HG02840 (cell line): ENCODE measurements around the gene KRT76.

Experiments
- ATAC-seq: cut with Tn5 transposase; IDR thresholded peaks from one replicate; pipeline ENCODE4 v1.9.1; 2021; ENCODE audit warnings: mild to moderate bottlenecking, moderate library complexity, moderate number of reproducible peaks; ENCODE audit not compliant: unreplicated experiment, low FRiP score

KRT76 gene

DNA sequence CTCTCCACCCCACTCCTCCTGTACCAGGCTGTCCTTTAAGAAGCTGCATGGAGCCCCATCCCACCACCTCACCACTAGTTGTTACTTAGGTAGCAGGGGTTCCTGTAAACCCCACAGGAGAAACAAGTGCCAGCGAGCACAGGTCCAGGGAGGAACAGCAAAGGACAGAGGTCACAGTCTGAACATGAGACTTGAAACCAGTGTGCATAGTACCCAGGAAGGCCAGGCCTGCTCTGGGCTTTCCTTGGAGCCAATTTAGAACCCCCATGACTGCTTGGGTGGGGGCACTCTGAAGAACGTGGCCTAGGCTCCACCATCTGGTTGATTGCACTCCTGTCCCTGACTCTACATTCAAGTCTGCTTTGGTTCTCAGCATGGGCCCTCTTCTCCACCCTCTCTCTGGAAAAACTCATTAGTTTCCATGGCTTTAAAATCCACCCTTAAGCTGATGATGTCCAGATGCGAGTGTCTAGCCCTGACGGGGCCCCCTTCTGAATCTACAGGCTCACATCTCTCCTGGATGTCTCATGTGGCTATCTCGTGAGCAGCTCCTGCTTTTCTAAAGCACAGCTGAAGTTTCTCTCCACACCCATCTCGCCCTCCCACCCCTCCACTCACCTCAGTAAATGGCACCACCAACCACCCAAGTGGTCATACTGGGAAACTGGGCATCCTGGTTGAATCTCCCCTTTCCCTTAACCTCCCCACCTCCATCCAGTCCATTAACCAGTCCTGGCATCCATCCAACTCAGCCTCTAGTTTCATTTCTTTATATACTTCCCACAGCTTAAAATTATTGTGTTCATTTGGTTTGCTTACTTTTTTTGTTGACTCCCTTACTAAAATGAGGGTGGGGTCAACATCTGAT, 10.4 kb upstream of the KRT76 start:
- ATAC-seq: no peak

DNA sequence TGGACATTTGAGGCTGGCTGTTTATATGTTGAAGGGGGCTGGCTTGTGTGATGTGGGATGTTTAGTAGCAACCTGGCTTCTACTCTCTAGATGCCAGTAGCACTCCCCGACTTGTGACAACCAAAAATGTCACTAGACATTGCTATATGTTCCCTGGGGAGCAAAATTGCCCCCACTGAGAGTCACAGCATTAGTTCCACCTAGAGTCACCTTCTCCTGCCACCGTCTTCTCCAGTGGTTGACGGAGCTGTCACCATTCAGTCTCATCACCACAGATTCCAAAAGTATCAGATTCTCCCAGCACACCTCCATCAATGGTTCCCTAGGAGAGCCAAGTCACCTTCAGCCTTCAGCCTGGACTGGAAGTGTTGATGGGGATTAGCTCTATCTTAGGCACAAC, 7.8 kb upstream of the KRT76 start:
- no peak for ATAC-seq

DNA sequence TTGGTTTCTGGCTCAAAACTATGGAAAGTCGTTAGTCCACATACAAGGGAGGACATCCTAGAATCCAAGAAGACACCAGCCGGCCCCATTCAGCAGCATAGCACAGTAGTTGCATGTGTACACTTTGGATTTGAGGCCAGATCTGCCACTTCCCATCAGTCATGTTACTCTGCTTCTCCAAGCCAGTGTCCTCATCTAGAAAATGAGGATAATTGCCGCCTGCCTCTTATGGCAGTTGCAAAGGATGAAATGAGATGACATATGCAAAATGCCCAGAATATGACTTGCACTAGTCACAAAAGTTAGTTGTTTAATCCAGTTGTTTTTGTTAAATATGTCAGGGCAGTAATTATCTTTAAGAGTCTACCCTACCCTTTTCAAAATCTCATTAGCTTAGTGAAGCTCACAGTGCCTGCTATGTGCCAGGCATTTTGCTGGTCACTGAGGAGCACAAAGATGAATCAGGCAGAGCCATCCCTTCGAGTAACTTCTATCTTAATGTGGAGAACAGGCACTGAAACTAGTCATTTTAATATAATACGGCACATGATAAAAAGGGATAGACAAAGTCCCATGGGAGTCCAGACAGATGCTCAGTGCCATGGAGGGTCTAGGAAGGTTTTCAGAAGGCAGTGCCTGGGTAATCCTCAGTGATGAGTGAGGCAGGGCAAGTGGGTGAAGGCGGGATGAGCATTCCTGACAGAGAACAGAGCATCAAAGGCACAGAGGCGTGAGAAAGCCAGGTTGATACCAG, 6.6 kb upstream of the KRT76 start:
- no peak for ATAC-seq

DNA sequence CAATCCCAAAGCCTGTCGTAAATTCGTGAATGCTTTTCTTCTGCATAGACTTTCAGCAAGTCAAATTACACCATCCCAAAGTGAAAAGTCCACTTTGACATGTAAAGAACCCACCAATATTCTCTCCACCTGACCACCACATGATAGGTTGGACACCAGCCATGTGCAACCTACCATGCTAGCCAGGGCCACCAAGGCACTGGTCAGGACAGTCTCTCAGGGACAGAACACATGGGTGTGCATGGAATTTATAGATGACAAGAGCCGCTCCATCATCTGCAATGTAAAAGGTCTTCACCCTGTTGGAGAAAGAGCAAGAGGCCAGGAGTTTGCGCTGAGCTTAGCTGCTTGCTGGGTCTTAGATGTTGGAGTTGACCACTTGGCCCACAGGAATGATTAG, 5.4 kb upstream of the KRT76 start:
- ATAC-seq: no peak

DNA sequence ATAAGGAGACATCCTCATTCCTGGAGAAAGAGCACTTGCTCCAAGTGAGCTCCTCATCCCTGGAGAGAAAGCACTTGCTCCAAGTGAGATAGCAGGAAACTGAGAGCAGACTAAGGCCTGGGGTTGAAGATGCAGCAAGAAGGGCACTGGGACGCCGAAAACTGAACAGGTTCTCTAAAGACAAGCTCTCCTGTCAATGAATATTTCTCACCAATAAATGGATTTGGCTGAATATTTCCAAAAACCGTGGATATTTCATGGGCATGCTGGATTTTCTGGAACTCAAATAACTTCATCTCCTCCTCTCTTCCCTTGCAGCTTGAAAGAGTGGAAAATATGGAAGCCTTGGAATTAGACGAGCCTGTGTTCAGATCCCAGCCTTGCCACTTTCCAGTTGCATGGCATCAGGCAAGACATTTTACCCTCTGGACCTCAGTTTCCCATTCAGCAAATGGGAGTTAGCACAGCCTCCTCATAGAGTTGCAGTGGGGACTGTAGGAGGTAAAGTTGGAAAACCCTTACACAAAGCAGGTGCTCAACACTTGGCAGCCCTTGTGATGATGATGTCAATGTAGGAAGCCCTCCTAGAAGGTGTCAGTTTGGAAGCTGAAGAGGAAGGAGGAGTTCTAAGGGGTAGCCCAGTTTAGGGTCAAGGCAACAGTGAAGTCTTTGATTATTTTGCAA, 4.4 kb upstream of the KRT76 start:
- no peak for ATAC-seq

DNA sequence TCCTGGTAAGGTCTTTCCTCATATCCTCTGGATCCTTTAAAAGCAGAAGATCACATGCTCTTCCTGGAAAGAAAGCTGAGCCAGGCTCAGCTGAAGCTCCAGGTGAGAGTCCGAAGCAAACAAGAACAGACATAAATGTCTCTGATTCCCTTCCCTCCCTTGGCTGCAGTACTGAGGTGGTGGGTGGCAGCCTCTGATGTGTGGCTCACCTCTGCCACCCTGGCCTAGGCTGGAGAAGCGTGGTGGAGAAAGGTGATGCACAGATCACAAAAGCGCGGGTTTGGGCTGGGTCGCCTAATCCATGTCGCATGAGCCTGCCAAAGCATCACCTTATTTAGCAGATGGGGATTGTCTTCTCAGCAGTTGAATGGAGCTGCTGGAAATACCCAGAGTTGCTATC, 2.8 kb upstream of the KRT76 start:
- ATAC-seq: no peak

DNA sequence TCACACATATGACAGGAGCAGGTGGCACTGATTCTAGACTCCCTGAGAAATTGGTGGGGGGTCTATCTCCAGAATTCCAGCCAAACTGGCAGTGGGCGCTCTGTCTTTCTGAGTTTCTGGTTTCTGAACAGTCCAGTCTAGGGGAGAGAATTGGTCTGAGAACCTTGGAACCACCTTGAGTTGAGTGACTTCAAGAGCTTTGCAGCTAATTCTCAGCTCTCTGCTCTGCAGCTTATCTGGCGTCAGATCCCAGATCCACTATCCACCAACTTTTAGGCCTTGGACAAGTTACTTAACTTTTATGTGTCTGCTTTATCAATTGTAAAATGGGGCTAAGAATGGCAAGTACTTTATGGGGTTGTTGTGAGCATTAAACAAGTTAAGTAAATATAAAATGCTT, 1.7 kb upstream of the KRT76 start:
- no peak for ATAC-seq

DNA sequence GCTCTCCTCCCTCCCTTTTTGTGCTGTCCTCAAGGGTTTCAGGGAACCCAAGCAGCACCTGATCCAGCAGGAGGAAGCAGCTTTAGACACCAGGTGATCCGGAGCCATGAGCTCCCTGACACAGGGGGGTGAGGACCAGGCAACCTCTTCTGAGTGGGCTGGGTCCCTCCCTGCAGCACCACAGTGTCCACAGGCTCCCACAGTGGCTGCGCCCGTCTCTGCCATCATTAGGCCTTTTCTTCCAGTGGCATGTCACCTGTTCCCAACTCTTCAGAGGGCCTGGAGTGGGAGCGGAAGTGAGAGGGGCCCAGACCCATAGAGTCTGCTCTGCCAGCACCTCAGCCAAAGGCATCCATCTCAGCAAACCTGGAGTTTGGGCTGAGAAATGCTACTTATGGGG, 421 bp upstream of the KRT76 start:
- ATAC-seq: no peak

DNA sequence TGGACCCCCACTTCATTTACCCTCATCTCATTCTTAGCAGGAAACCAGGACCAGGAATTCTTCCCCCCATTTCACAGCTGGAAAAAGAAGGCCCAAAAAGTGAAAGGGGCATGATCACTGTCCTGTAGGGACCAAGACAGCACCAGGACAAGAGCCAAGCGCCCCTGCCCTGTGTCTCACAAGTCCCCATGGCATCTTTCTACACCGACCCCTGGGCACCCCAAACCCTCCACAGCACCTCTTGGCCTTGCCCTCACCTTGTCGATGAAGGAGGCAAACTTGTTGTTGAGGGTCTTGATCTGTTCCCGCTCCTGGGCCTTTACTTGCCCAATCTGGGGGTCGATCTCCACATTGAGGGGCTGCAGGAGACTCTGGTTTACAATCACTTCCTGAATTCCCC, 710 bp downstream of the KRT76 start:
- ATAC-seq: no peak

DNA sequence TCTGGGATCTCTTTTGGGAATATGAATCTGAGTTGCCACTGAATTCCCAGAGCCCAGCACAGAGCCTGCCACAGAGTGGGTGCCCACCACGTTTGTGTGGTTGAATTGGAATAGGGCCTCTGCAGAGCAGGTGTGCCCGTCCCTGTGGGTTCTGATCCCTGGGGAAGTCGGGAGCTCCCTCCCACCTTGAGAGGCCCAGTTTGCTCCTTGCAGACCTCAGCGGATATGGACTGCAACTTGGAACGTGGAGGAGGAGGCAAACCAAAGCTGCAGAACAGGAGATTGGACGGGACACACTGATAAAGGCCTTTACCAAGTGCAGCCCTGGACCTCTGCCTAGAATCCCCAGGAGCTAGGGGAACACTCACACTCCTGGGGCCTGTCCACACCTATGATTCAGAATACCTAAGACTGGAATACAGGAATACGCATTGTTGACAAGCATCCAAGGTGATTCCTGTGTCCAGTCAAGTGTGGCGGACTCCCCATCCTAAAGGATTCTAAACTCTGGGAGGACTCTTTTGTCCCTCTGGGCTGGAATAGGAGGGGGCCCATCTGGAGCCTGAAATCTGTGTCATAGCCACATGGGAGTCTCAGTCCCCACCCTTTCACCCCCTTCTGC, 2.4 kb downstream of the KRT76 start:
- no peak for ATAC-seq

DNA sequence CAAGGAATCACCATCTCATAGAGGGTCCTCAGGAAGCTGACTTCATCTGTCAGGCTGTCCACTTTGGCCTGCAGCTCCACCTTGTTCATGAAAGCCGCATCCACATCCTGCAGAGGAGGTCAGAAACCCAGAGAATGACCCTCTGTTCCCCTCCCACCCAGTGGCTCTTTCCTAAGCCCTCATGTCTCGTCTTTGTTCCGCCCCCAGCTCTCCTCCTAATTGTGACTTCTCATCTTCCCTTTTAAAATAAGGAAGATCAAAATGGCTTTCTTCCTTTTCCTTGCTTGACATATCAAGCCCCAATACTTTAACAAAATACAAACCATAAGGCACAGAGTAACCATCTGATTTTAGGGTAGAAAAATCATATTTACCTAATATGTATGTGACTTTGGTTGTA, 4.4 kb downstream of the KRT76 start:
- no peak for ATAC-seq

DNA sequence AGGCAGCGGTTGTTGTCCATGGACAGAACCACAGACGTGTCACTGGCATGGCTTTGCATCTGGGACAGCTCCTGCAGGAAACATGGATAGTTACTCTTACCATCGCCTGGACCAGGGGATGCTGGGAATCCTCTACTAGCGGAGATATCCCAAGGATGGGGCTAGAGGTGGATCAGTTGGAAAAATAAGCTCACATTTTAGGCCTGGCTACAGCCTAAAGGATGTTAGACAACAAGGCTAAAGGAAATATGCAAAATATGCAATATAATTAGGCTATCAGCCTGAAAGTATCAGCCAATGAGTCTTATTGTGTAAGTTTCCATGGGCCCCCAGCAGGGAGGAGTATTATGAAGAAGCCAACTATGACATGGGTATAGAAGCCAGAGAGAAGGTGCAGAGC, 5.0 kb downstream of the KRT76 start:
- ATAC-seq: no peak

DNA sequence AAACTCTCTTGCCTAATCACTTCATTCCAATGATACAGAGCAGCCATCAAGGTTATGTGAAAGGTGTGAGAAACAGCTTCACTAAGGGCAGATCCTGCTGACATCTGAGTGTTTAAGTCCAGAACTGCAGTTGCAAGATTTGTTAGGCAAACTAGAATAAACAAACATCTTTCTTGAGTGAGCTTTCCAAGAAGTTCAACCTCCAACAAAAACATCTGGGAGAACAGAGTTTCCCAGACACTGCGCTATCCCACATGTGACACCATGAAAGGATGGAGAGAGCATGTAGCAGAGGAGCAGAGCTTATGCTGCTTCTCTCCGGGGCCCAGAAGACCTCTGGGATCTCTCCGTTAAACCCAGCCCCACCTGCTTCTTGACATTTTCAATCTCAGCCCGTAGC, 5.6 kb downstream of the KRT76 start:
- no peak for ATAC-seq

DNA sequence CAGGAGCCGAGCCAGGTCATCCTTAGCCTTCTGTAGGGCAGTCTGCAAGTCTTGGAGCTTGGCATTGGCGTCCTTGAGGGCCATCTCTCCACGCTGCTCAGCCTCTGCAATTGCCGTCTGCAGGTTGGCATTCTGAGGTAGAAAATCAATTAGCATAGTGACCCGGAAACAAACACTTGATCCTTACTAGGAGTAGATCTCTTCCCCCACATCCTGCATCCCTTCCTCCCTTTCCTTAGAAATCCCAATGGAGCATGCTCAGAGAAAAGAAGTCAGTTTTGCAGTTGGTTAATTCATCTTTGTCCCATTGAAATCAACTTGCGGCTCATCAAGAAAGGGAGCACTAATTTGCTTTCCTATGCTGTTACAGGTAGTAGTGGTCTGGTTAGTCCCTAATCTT, 6.1 kb downstream of the KRT76 start:
- ATAC-seq: no peak

DNA sequence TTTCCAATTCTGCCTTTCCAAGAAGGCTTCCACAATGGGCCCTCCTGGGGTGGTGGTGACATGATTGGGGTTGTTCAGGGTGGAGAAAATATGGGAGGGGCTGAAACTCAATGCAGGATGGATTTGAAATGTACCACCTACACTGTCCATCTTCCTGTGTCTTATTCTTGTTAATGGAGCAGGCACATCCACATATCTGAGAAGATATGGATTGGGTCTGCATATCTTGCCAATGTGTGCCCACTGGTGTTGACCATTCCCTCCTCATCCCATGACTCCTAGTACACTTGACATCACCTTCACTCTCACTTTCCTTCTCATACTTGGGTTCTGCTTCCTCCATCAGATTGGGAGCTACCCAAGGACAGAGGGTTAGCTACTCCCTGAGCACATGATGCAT, 7.2 kb downstream of the KRT76 start:
- no peak for ATAC-seq

DNA sequence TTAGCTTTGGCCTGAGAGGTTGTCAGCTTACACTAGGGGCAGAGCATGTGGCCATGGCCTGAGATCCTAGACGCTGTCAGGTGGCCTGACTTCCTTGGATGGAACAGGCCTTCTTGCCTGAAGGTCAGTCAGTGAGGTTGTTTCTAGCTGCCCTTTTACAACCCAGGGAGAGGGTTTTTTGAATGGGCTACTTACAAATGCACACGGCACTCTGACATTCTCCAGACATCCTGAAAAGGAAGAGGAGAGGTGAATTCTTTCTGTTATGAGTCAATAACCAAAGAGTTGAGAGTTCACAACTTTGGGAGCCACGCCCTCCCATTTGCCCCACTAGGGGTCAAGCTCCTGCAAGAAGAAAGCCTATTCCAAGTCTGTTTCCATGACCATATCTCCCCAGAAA, 7.8 kb downstream of the KRT76 start:
- ATAC-seq: no peak

DNA sequence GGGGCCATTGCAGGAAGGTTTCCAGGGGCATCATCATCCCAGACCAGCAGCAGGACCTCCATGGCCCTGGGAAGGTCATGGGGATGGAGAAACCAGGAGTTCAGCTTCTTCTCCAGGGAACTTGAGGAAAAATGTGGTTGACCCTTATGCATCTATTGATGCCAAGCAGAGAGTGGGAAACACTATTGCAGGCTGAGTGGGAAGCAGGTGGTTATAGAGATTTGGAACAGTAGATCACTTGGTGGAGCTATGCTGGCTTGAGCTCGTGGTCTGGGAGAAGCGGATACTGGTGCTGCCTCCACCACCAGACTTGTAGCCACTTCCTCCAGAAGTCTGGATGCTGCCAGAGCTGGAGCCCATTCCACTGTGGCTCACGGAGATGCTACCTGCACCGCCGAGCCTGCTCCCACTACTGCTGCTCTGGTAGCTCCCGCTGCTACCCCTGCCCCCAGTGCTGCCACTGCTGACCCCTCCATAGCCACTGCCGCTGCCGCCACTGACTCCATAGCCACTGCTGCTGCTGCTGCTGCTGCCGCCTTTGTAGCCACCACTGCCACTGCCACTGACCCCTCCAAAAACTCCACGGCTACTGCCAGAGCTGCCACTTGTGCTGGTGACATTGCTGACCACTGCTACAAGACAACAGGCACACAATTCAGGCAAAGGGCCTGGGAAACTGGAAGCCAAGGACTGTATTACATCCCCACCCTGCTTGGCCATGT, 8.5 kb downstream of the KRT76 start:
- ATAC-seq: no peak

DNA sequence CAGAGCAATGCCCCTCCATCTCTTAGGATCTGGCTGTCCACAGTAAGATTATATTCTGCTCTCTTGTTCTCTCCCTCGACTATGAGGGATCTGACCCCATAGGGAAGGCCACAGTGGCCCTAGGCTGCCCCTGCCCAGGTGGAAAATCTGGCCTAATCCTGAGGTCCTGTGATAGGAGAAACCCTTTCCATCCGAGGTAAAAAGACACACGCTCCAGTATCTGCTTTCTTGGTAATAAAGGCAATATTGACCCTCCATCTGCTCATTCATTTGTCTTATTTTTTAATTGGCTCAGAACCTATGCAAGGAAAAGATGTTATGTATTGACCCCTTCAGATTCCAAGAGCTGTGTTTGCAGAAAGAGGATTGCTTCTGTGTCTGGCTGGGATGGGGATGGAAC, 9.7 kb downstream of the KRT76 start:
- no peak for ATAC-seq

DNA sequence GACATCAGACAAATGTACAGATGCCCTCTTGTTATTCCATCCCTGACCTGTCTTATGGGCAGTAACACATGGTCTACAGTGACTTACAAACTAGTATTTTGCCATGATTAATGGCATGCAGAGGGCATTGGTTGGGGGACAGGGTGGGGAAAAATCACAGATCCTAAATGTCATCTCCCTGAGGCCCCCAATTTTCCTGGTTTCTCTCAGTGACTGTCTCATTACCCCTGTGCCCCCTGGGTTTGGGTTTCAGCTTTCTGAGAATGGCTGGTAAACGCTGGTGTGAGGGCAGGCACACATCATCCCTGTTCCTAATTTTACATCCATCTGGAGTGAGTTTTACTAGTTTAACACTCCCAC, 10.1 kb downstream of the KRT76 start:
- no peak for ATAC-seq

DNA sequence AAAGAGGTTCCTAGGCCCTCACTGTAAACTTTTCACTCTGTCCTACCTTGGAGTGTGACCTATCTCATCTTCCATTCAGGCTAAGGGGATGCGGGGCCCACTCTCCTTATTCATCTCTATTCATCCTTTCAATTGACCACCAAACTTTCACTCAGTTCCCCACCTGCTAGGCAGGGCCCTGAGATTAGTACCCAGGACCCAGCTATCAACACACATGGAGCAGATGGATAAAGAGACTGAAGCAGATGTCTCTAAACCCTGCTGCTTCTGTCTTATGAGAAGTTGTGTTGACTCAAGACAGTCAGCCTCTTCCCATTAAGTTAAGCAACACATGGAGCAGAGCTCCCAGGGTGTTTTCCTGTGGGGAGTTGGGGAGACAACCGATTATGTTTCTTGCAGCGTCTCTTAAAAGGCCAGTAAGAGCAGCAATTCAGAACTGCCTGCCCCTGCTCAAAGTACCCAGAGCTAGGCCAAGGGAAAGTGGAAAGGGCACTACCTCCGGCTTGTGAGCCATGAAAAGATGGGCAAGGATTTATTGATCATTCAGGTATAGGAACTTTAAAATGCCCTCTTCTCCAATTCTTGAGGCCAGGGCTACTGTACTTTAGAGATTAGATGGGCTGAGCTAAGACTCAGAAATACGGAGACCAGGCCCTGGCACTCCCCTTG, 10.7 kb downstream of the KRT76 start:
- ATAC-seq: no peak
